Neuronal stem cell (in vitro differentiated cells): Measurements from ENCODE around the gene TUBGCP2.

Experiments
- DNase-seq: peaks from one replicate; pipeline ENCODE4 v3.0.0-alpha.2; 2013; ENCODE audit warnings: low spot score
- H2AFZ ChIP-seq: one replicate; pipeline ENCODE4 v1.6.1; 2013; ENCODE audit warnings: mild to moderate bottlenecking, low read length, inconsistent platforms
- H2AK5ac ChIP-seq: 2 replicates; pipeline ENCODE4 v1.6.1; 2013; ENCODE audit warnings: low read depth, mild to moderate bottlenecking, inconsistent platforms, low read length, moderate library complexity, mixed read lengths
- H2BK120ac ChIP-seq: 2 replicates; pipeline ENCODE4 v1.6.1; 2013; ENCODE audit warnings: low read depth, mild to moderate bottlenecking, inconsistent platforms, low read length, moderate library complexity, mixed read lengths
- H2BK12ac ChIP-seq: one replicate; pipeline ENCODE4 v1.6.1; 2013; ENCODE audit warnings: low read length, inconsistent platforms
- H2BK15ac ChIP-seq: 2 replicates; pipeline ENCODE4 v1.6.1; 2013; ENCODE audit warnings: mild to moderate bottlenecking, low read length, inconsistent platforms, mixed read lengths
- H2BK5ac ChIP-seq: one replicate; pipeline ENCODE4 v1.6.1; 2013; ENCODE audit warnings: inconsistent platforms, mild to moderate bottlenecking, low read length, moderate library complexity
- H3K14ac ChIP-seq: one replicate; pipeline ENCODE4 v1.6.1; 2013; ENCODE audit warnings: low read length, inconsistent platforms
- H3K18ac ChIP-seq: 2 replicates; pipeline ENCODE4 v1.6.1; 2013; ENCODE audit warnings: low read length, inconsistent platforms
- H3K23ac ChIP-seq: 2 replicates; pipeline ENCODE4 v1.6.1; 2013; ENCODE audit warnings: low read depth, mild to moderate bottlenecking, mixed read lengths, low read length, inconsistent platforms; ENCODE audit not compliant: poor library complexity
- H3K27ac ChIP-seq: replicated peaks from 3 replicates; pipeline ENCODE4 v1.5.1; 2013; ENCODE audit warnings: low read length, inconsistent platforms
- H3K27me3 ChIP-seq, 3 experiments: 2 replicates each; pipeline ENCODE4 v1.6.1; 2013; ENCODE audit warnings: low read length in 3 of 3, mild to moderate bottlenecking in 2 of 3, inconsistent platforms in 1 of 3, low read depth in 1 of 3, mixed read lengths in 1 of 3, moderate library complexity in 1 of 3; ENCODE audit not compliant: control insufficient read depth in 3 of 3, insufficient read depth in 3 of 3
- H3K36me3 ChIP-seq, 2 donors: replicated peaks in 1 of 2; 2 replicates each; pipeline ENCODE4 v1.6.1; 2013; ENCODE audit warnings: low read length in 2 of 2; ENCODE audit not compliant: control insufficient read depth in 2 of 2, insufficient read depth in 2 of 2
- H3K4ac ChIP-seq: 2 replicates; pipeline ENCODE4 v1.6.1; 2013; ENCODE audit warnings: inconsistent platforms, mild to moderate bottlenecking, low read length, moderate library complexity
- H3K4me1 ChIP-seq, 2 donors: 1 replicate in 1 of 2; 2 replicates in 1 of 2; pipeline ENCODE4 v1.6.1; 2013; ENCODE audit warnings: low read length in 2 of 2, low read depth in 1 of 2; ENCODE audit not compliant: control insufficient read depth in 2 of 2, insufficient read depth in 1 of 2
- H3K4me2 ChIP-seq: one replicate; pipeline ENCODE4 v1.6.1; 2013; ENCODE audit warnings: mild to moderate bottlenecking, low read length, inconsistent platforms; ENCODE audit not compliant: insufficient read depth, poor library complexity, severe bottlenecking
- H3K4me3 ChIP-seq, 2 donors: 2 replicates each; pipeline ENCODE4 v1.5.1; 2013; ENCODE audit warnings: low read length in 2 of 2, mild to moderate bottlenecking in 2 of 2, inconsistent platforms in 1 of 2, moderate library complexity in 1 of 2
- H3K79me1 ChIP-seq: one replicate; pipeline ENCODE4 v1.6.1; 2013; ENCODE audit warnings: low read depth, mild to moderate bottlenecking, inconsistent platforms, low read length, moderate library complexity
- H3K9ac ChIP-seq: one replicate; pipeline ENCODE4 v1.6.1; 2013; ENCODE audit warnings: mild to moderate bottlenecking, low read depth, low read length, inconsistent platforms; ENCODE audit not compliant: poor library complexity
- H3K9me3 ChIP-seq, 2 donors: replicated peaks in 1 of 2; 2 replicates each; pipeline versions ENCODE3 to v1.6.1; 2013; ENCODE audit warnings: low read length in 2 of 2, mild to moderate bottlenecking in 2 of 2, inconsistent platforms in 1 of 2, low read depth in 1 of 2, mixed read lengths in 1 of 2, moderate library complexity in 1 of 2; ENCODE audit not compliant: control insufficient read depth in 2 of 2, insufficient read depth in 1 of 2
- H4K8ac ChIP-seq: one replicate; pipeline ENCODE4 v1.6.1; 2013; ENCODE audit warnings: low read depth, mild to moderate bottlenecking, inconsistent platforms, low read length, moderate library complexity
- H4K91ac ChIP-seq: one replicate; pipeline ENCODE4 v1.6.1; 2013; ENCODE audit warnings: low read length, low read depth, mild to moderate bottlenecking, inconsistent platforms; ENCODE audit not compliant: poor library complexity
- WGBS, 2 donors: extraction: QIAGEN DNeasy Blood & Tissue Kit; methylation state at CpG; one replicate each; pipeline ENCODE4 v1.1.7; 2013; ENCODE audit warnings: missing lambda C conversion rate in 2 of 2, mixed read lengths in 1 of 2; ENCODE audit not compliant: insufficient read length in 2 of 2, insufficient replicate concordance in 1 of 2; ENCODE audit errors: extremely low coverage in 2 of 2; 5-methylcytosine and 5-hydroxymethylcytosine counted together

The TUBGCP2 gene

DNA sequence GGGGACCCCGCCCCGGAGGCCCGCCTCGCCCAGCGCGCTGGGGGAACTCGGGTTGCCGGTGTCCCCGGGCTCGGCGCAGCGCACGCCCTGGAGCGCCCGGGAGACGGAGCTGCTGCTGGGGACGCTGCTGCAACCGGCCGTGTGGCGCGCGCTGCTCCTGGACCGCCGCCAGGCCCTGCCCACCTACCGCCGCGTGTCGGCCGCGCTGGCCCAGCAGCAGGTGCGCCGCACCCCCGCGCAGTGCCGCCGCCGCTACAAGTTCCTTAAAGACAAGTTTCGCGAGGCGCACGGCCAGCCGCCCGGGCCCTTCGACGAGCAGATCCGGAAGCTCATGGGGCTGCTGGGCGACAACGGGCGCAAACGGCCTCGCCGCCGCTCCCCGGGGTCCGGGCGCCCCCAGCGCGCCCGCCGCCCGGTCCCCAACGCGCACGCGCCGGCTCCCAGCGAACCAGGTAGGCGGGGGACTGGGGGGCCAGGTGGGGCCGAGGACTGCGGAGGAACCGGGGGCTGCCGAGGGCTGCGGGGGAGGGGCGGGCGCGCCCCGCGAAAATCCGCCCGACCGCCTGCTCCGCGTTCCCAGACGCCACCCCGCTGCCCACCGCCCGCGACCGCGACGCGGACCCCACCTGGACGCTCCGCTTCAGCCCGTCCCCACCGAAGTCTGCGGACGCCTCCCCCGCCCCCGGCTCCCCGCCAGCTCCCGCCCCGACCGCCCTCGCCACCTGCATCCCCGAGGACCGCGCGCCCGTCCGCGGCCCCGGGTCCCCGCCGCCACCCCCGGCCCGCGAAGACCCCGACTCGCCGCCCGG, 78.1 kb downstream of the TUBGCP2 start:
- Histone ChIP-seq H3K23ac (peak overlapping the region; percentile 93), H2AK5ac (peak overlapping the region; percentile 88), H2BK5ac (no peak overlapping the region), H4K8ac (no peak overlapping the region), H2BK15ac (no peak overlapping the region), H2BK12ac (peak overlapping the region; percentile 84), H3K4me1 (peaks cover 0 to 7% of the 10 kb centered on the region in 2 donors), H2BK120ac (no peak overlapping the region), H3K79me1 (no peaks in the 10 kb centered on the region), H3K4ac (no peak overlapping the region), H3K9ac (peak overlapping the region; percentile 77), H3K4me3 (peak overlapping the region in 1 of 2 donors; percentile 74), H3K27me3 (peaks cover 19 to 80% (median 69%) of the 10 kb centered on the region in 3 experiments), H3K36me3 (no peaks in the 10 kb centered on the region), H3K18ac (peak overlapping the region; percentile 17), H3K27ac (no peak overlapping the region), H3K14ac (peak overlapping the region; percentile 56), H4K91ac (no peak overlapping the region), H3K4me2 (peak overlapping the region; percentile 91), H3K9me3 (peaks cover 0 to 11% of the 10 kb centered on the region in 2 donors), H2AFZ (peak overlapping the region; percentile 56)
- WGBS, 2 donors, result no CpG with 5 or more reads among the region's 122 CpGs
- no peak for DNase-seq

DNA sequence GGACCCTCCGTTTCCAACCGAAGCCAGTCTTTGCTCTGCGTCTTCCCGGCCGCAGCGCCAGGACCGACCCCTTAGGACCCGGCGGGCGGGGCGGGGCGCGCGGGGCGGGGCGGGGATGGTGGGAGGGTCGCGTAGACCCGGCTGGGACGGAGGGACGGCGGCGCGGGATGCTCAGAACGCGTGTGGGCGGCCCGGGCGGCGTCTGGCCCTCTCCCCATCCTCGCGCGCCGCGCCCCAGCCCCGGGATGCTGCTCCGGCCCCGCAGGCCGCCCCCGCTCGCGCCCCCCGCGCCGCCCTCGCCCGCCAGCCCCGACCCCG, 78.7 kb downstream of the TUBGCP2 start, which contains the start of gene UTF1:
Gene UTF1 (plus strand): TSS at position 174 of the 318 bp plus-strand sequence. CDS start 72 bp downstream, at position 246.
- Histone ChIP-seq H2BK120ac (no peak within 1 kb of the TSS), H3K4me3 (peak within 1 kb of the TSS in 1 of 2 donors; percentile 74), H2BK5ac (no peak within 1 kb of the TSS), H3K4ac (no peak within 1 kb of the TSS), H3K23ac (peak within 1 kb of the TSS; percentile 93), H3K27ac (no peak within 1 kb of the TSS), H2AFZ (peak within 1 kb of the TSS; percentile 56), H3K14ac (peak within 1 kb of the TSS; percentile 56), H3K4me2 (peak within 1 kb of the TSS; percentile 91), H4K8ac (no peak within 1 kb of the TSS), H3K4me1 (peaks cover 1 to 7% of the 10 kb centered on the region in 2 donors), H3K18ac (peak within 1 kb of the TSS; percentile 64), H3K79me1 (no peaks in the 10 kb centered on the region), H3K9ac (peak within 1 kb of the TSS; percentile 77), H3K9me3 (peaks cover 0 to 11% of the 10 kb centered on the region in 2 donors), H2AK5ac (peak within 1 kb of the TSS; percentile 88), H3K36me3 (no peaks in the 10 kb centered on the region), H2BK12ac (peak within 1 kb of the TSS; percentile 84), H3K27me3 (peaks cover 19 to 74% (median 65%) of the 10 kb centered on the region in 3 experiments), H4K91ac (no peak within 1 kb of the TSS), H2BK15ac (no peak within 1 kb of the TSS)
- WGBS, 2 donors, result no CpG with 5 or more reads among the region's 49 CpGs
- no peak for DNase-seq

DNA sequence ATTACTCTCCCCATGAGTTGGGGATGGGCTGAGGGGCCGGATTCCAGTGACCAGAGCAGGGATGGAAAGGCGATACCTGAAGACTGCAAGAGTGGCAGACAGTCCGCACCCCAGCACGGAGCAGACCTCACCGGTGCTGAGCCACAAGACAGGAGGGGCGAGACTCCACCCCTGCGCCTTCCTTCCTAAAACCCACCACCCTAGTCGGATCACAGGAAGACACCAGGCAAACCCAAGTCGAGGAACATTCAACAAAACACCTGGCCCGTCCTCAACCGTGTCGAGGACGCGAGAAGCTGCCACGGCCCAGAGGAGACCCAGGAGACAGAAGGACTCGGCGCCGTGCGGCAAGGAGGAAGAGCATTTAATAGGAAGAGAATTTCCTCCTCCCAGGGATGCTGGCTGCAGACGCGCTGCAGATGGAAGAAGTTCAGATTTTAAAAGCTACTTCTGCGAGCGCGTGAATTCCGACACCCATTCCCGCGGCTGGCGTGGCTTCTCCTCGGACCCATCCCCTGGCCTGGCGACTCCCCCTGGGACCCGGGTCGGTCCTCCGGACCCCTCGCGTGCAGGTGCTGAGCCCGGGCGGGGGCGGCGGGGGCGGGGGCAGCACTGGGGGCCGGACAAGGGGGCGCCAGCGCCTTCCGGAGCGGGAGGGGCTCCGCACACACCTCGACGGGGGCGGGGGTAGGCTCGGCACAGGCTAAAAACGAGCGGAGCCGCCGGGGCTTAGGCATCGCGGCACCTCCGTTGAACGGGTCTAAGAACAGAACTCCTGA, 79.2 kb downstream of the TUBGCP2 start:
- H4K91ac ChIP-seq, result no peak overlapping the region
- WGBS, 2 donors, result no CpG with 5 or more reads among the region's 58 CpGs
- H2BK12ac ChIP-seq, result no peak overlapping the region
- H2BK15ac ChIP-seq, result no peak overlapping the region
- no peak overlapping the region for H3K27ac ChIP-seq
- peak overlapping the region; percentile 64 for H3K18ac ChIP-seq
- no peak overlapping the region for H3K9ac ChIP-seq
- H3K4me2 ChIP-seq, result peak overlapping the region; percentile 91
- H3K4me3 ChIP-seq, result no peak overlapping the region
- peaks cover 19 to 70% (median 63%) of the 10 kb centered on the region in 3 experiments for H3K27me3 ChIP-seq
- H3K4ac ChIP-seq, result no peak overlapping the region
- H4K8ac ChIP-seq, result no peak overlapping the region
- H3K23ac ChIP-seq, result no peak overlapping the region
- peaks cover 0 to 11% of the 10 kb centered on the region in 2 donors for H3K9me3 ChIP-seq
- H2AK5ac ChIP-seq, result peak overlapping the region; percentile 46
- DNase-seq, result no peak
- no peaks in the 10 kb centered on the region for H3K79me1 ChIP-seq
- peak overlapping the region; percentile 22 for H2AFZ ChIP-seq
- no peak overlapping the region for H2BK120ac ChIP-seq
- H2BK5ac ChIP-seq, result no peak overlapping the region
- H3K4me1 ChIP-seq, result peaks cover 1 to 7% of the 10 kb centered on the region in 2 donors
- no peaks in the 10 kb centered on the region for H3K36me3 ChIP-seq
- no peak overlapping the region for H3K14ac ChIP-seq
